Activated CD8-positive, alpha-beta memory T cell treated with anti-CD3 and anti-CD28 coated beads for 24 hours (primary cell): ENCODE results near the gene MGAT5.

Experiments used
- DNase-seq: peaks from one replicate; pipeline ENCODE4 v3.0.0-alpha.2; 2020

The MGAT5 gene

DNA sequence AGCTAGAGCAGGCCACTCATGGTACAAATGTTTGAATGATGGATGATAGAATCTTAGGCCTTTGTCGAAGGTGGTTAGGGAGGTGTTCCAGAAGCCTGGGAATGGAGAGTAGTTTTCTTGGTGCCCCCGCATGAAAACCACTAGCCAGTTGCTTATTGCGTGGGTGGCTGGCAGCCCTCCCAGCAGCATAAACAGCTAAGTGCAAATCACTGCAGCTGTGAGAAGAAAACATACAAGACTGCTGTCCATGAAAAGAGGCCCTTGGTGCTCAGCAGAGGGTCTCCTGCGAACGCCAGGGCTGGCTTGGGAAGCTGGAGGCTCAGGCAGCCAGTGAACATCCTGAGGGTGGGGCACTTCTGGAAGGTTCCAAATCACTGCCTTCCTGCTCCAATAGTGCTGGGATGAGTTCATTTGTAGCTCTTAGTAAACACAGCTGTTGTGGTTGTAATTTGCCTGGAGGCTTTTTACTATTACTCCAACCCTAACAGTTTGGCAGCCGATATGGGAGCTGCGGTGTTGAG is 118.8 kb downstream of the MGAT5 start:
- no peak for DNase-seq

DNA sequence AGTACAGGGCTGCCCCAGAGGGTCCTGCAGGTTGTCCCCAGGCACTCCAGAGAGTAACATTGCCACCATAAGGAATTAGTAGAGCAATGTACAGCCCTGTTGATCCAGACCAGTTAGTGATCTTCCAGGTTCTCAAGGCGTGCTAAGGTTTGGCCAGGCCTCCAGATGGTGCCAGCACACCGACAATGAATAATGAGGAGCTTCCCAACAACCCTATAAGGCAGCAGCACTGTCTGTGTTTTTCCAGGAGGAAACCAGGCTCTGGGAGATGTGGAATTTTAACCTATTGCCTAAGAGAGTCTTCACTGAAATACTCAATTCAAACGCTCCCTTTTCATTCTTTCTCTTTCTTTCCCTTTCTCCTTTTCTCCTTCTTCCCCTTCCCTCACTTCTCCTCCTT is 122.1 kb downstream of the MGAT5 start:
- no peak for DNase-seq

DNA sequence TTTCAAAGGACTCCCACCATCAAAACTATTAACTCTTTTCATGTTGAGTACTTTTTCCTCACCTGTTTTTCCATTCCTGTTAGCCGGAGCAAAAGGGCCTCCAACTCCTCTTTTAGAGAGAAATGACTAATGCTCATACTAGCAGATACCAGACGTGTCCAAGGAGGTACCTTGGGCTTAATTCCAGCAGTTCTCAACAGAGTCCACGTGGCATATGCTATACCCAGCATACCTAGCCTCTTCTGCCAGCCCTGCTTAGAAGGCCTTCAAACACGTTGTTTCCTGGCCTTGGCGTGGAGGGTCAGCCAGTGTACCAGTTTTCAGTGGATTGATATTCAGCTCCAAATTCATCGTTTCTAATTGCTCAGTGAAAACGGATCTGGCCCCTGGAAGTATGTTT is 123.9 kb downstream of the MGAT5 start:
- DNase-seq = no peak

GRCh38 chr2:134379293-134379692 is 125.4 kb downstream of the MGAT5 start:
- DNase-seq = no peak

GRCh38 chr2:134379722-134380121 is 125.8 kb downstream of the MGAT5 start:
- DNase-seq = no peak

DNA sequence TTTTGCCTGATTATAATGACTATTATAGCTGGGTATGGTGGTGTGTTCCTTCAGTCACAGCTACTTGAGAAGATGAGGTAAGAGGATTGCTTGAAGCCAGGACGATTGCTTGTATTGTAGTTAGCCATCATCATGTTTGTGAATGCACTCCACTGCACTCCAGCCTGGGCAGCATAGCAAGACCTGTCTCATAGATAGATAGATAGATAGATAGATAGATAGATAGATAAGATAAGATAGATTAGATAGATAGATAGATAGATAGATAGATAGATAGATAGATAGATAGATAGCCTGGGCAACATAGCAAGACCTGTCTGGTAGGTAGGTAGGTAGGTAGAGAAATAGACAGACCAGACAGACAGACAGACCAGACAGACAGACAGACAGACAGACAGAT is 127.3 kb downstream of the MGAT5 start:
- no peak for DNase-seq

DNA sequence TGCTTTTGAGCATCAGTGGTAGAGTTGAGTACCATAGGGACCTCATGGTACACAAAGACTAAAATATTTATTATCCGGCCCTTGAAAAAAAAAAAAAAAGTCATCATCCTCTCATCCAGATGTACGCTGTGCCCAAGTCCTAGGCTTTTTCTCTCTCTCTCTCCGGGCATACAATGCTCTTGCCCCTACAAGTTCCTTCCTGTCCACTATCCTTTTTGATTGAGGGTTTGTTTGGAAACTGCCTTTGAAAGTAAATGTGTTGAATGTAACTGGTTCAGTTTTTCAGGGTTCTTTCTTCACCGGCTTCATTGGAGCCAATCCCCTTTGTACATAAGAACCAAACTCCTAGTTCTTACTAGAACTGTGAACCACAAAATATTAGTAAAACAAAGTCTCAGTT is 130.3 kb downstream of the MGAT5 start:
- no peak for DNase-seq

GRCh38 chr2:134385195-134385594 is 131.3 kb downstream of the MGAT5 start:
- no peak for DNase-seq

- no peak for DNase-seq
These were observed 132.4 kb downstream of the MGAT5 start for GRCh38 chr2:134386310-134386709.

GRCh38 chr2:134389381-134389780 is 135.5 kb downstream of the MGAT5 start:
- no peak for DNase-seq

DNA sequence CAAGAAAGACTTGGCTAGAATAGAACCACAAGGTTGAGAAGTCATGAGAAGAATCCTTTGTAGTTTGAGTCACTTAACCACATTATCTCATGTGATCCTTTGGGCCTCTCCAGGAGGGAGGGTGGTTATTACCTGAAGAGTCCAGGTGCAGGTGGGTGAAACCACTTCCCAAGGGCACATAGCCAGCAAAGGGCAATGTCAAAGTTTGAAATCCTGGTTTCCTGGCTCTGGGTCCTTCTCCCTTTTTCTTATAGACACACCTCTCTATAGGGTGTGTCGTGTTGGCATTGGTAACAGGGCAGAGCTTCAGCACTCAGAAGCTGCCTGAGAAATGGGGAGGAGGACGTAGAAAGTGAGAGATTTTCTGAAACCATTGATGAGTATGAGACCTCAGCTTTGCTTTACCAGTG is 137.9 kb downstream of the MGAT5 start:
- DNase-seq = no peak

DNA sequence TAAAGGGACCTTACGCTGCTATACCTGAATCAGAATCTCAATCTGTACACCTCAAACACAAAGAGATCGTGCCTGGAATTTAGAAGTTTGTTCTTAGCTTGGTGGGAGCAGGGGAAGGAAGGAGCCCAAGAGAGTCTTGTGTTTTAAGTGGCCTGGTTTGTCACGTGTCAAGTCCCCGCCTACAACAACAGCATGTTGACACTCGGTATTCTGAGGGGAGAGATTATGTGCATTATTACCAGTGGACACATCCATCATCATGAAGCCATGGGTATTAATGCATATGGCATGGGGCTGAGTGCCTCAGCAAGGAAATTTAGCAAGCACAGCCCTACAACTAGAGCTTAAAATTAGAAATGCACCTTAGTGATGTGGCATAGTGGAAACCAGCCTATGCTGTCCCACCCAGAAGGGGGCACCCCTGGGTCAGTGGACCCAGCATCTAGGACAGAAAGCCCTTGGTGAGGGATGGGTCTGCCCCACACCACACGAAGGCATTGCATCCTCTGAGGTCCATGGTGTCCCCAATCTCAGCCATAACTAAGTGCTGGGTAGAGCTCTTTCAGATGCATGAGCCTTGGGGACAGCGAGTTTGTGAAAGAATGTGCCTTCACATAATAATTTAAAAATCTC is 138.7 kb downstream of the MGAT5 start:
- no peak for DNase-seq

- no peak for DNase-seq
These were observed 139.2 kb downstream of the MGAT5 start for GRCh38 chr2:134393075-134393461.

DNA sequence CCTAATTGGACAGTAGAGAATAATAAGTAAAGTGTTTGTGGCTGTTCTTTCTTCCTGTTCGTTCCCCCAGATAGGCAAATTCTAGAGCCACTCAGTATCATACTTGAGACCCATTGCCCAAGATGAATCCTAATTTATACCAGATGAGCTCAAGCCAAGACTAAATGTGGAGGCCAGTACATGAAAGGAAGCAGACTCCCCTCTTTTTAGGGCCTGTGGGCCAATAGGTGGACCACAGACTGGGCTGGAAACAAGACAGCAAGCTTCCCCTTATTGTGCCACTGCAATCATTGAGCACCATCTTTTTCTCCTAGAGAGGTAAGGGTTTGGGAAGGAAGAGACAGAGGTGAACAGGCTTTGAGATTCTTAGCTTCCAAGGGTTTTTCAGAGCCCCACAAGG is 141.9 kb downstream of the MGAT5 start:
- no peak for DNase-seq

GRCh38 chr2:134396493-134396892 is 142.6 kb downstream of the MGAT5 start:
- no peak for DNase-seq

DNA sequence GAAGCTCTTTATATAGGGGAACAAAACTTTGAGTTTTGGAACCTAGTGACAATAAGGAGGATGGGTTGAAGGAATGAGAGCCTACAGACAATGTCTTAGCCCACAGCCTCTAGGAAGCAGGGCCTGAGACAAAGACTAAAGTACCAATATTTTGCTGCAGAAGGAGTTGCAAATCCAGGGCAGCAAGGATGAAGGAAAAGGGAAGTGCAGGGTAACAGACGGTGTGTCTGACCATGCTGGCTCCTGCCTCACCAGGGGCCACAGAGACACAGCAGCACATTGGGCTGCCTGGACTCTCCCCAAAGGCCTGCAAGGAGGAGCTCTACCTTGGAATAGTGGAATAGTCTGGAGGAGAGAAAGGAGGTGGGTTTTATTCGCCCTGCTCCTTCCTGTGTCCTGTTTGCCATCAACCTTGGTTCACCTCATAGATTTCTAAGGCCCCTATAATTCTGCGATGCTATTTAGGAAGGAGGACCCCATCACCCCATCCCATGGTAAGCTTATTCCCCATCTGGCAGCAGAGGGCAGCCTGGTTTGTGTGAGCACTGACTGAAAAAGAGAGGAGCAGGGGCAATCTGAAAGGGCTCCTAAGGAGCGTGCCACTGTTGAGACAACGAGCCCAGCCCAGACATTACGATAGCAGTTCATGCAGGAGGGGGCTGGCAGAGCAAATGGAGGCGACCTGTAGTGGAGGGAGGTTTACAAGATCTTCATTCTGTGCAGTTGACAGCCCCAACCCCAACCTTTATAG is 143.4 kb downstream of the MGAT5 start:
- DNase-seq = no peak

DNA sequence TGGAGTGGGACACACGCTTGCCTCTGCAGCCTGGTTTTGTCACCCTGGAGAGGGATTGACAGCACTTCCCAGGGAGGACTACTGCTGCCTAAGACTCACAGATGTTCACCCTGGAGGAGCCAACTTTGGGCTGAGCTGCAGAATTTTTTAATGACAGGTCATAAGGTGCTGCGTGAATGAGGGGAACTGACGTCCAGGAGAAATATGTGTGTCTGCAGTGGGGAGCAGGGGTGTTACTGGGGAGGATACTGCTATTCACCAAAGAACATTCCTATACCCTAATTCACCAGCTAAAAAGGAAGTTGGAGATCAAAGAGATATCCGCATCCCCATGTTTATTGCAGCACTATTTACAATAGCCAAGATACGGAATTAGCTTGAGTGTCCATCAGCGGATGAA is 144.4 kb downstream of the MGAT5 start:
- DNase-seq = no peak

DNA sequence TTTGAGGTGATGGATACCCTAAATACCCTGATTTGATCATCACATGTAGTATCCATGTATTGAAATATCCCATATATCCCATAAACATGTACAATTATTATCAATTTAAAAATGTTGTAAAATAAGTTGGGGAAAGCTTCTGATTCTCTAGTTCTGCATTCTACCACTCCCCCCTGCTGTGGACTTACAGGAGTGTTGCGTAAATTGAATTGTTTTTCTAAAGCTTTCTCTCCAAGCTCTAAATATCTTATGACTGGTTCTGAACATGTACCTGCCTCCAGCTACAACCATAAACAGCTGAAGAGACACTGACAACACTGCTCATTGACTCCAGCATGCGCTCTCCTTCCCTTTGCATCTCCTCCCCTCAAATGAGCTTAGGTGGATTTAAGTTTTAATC is 145.2 kb downstream of the MGAT5 start:
- no peak for DNase-seq

DNA sequence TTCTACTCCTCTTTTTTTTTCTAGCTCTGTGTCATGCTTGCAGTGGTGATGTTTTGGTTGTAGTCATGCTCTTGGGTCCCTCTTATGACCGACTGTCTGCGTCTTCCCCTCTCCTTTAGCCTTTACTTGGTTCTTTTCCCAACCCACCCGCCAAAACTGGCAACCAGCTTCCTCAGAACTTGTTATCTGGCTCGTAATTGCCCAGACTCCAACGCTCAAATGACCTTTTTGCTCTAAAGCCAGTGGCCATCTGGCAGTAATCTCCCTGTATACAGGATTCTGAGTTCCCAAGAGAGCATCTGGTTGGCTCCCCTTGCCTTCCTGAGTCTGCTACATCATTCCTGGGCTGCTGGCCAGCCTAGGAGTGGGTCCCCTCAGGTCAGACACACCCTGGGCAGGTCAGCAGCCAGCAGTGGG is 147.2 kb downstream of the MGAT5 start:
- no peak for DNase-seq

DNA sequence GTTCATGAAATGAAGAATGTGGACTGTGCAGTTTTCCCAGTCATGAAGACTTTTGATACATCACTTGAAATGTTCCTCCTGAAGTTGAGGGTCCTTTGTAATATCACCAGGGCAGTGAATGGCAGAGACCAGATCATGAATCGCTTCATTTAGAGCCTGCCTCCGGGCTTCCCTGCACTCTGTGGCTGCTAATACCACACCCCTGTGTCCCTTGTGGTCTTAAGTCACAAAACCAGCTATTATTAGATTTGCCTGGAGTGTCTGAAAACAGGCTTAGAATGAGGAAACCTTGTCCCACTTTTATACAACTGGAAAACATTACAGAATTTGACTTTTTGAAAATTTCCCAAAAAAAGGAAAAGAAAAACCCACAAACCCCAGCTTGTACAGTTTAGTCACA is 147.9 kb downstream of the MGAT5 start:
- no peak for DNase-seq

DNA sequence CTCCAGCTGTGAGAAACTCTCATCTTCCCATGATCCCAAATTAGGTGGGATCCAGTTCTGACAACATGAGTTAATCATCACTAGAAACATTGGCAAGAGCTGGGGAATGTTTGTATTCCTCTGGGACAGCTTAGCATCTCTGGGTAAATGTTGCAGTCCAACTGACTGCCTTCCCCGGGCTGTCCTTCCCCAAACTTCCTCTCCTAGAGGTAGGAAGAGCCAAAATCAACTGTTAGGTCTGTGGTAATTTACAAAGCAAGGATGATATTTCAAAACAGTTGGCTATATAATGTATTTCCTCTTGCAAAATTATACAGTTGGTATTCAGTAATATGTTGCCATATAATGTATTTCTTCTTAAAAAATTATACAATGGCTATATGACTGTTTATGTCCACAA is 148.5 kb downstream of the MGAT5 start:
- DNase-seq = no peak

- no peak for DNase-seq
These were observed 151.8 kb downstream of the MGAT5 start for GRCh38 chr2:134405611-134406081.

- DNase-seq = no peak
These were observed 152.4 kb downstream of the MGAT5 start for GRCh38 chr2:134406311-134406710.

DNA sequence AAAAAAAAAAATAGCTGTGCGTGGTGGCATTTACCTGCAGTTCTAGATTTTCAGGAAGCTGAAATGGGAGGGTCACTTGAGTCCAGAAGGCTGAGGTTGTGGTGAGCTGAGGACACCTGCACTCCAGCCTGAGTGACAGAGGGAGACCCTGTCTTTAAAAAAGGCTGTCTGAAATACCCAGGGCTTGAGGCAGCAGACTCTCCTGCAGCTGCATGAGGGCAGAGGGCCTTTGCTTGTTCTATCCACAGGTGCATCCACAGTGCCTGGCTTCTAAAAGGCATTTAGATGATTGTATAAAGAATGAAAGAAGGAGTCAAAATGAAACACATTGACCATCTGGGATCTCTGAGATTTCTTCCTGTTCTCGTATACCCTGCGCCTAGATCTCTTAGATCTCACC is 152.9 kb downstream of the MGAT5 start:
- DNase-seq = no peak
